K562 (cell line): Measurements from ENCODE around the gene PDCD11. TPM values are rescaled to one million over a fixed set of nuclear protein-coding genes. Genes with fewer than 3 reads are reported as not detected.

Experiments used
- CEBPB ChIP-seq: fragments of 450-650 bp; IDR thresholded peaks from 2 replicates; pipeline ENCODE4 v1.6.1; 2016; ENCODE audit warnings: missing genetic modification characterization, missing compliant biosample characterization
- FOS ChIP-seq: IDR thresholded peaks from 3 replicates; pipeline ENCODE4 v1.6.1; 2011; ENCODE audit not compliant: insufficient read length; ENCODE audit errors: extremely low read depth
- KLF10 ChIP-seq: fragments of 250-450 bp; sonication (Bioruptor Pico); IDR thresholded peaks from 2 replicates; pipeline ENCODE4 v1.6.1; 2021; ENCODE audit warnings: matching md5 sums
- NCOA1 ChIP-seq: fragments of 450-650 bp; IDR thresholded peaks from 2 replicates; pipeline ENCODE4 v1.6.1; 2016; ENCODE audit warnings: low read depth
- POLR2H ChIP-seq: IDR thresholded peaks from 2 replicates; pipeline ENCODE4 v1.6.1; 2016; ENCODE audit warnings: missing genetic modification characterization, low read depth, mild to moderate bottlenecking, control low read depth, missing compliant biosample characterization, moderate library complexity
- SMARCA4 ChIP-seq: fragments of 450-650 bp; IDR thresholded peaks from 2 replicates; pipeline ENCODE4 v1.6.1; 2016
- VEZF1 ChIP-seq: fragments of 200-800 bp; sonication (Bioruptor generic); IDR thresholded peaks from 2 replicates; pipeline ENCODE4 v1.6.1; 2017; ENCODE audit warnings: missing genetic modification characterization, missing compliant biosample characterization
- ZNF24 ChIP-seq: fragments of 450-650 bp; IDR thresholded peaks from 2 replicates; pipeline ENCODE4 v1.6.1; 2016
- ZNF398 ChIP-seq: fragments of 250-450 bp; sonication (Bioruptor Pico); IDR thresholded peaks from 2 replicates; pipeline ENCODE4 v1.8.0; 2021; ENCODE audit warnings: moderate library complexity, mild to moderate bottlenecking, inconsistent platforms
- ZNF644 ChIP-seq: fragments of 200-800 bp; sonication (Bioruptor generic); IDR thresholded peaks from 2 replicates; pipeline ENCODE4 v1.6.1; 2016; ENCODE audit warnings: low read depth, missing genetic modification characterization, missing compliant biosample characterization
- ZNF75A ChIP-seq: fragments of 450-650 bp; formaldehyde crosslinking; IDR thresholded peaks from 2 replicates; pipeline ENCODE4 v1.4.0; 2020; ENCODE audit warnings: mild to moderate bottlenecking
- ZNF79 ChIP-seq: fragments of 250-450 bp; sonication (Bioruptor Pico); IDR thresholded peaks from 2 replicates; pipeline ENCODE4 v1.4.0; 2020; ENCODE audit warnings: low read depth, mild to moderate bottlenecking, moderate library complexity
- polyA plus RNA-seq, 8 experiments: library from polyadenylated mRNA; depleted of rRNA in 4 of 8; stranded (reverse) in 5 of 8; unstranded in 3 of 8; fragments of >200 nt; fragmentation: Nextera tagmentation in 2 of 8; fragmentation: Illumina TruSeq in 1 of 8; extraction: Ambion mirVana in 2 of 8; extraction: Trizol in 1 of 8; gene quantifications; 2 replicates each; pipeline versions ENCODE4 v1.2.1 to v1.2.3, GENCODE V29; 2011 to 2014; ENCODE audit warnings: inconsistent platforms in 1 of 8, missing spikeins in 1 of 8
- total RNA-seq, 7 experiments: library from RNA; depleted of rRNA in 6 of 7; stranded (reverse); fragments of >200 nt in 6 of 7; fragmentation: Illumina TruSeq in 2 of 7; extraction: Trizol in 2 of 7; gene quantifications; 2 replicates each; pipeline versions ENCODE4 v1.2.1 to v1.2.3, GENCODE V29; 2011 to 2021; ENCODE audit warnings: low replicate concordance in 1 of 7
- TF ChIP-seq, protein P1 (sequence below): conservative IDR thresholded peaks from 2 replicates; pipeline ENCODE4 v1.6.1; 2011; ENCODE audit warnings: low read depth, mild to moderate bottlenecking, low read length; ENCODE audit not compliant: control insufficient read depth
- TF ChIP-seq, protein P2 (sequence below): sonication (generic); formaldehyde crosslinking; IDR thresholded peaks from 2 replicates; pipeline ENCODE4 v1.8.0; 2022; ENCODE audit warnings: mild to moderate bottlenecking, missing genetic modification reagents, borderline replicate concordance
- TF ChIP-seq, protein P3 (sequence below): fragments of 250-450 bp; sonication (Bioruptor Pico); IDR thresholded peaks from 2 replicates; pipeline ENCODE4 v1.5.0; 2021
- TF ChIP-seq, protein P4 (sequence below), 2 experiments: fragments of 450-650 bp in 1 of 2; sonication (generic) in 1 of 2; formaldehyde crosslinking in 1 of 2; IDR thresholded peaks in 1 of 2; conservative IDR thresholded peaks in 1 of 2; 2 replicates each; pipeline versions ENCODE4 v1.6.1 to v1.8.1; 2016 to 2023; ENCODE audit warnings: mild to moderate bottlenecking in 2 of 2, moderate library complexity in 2 of 2, inconsistent platforms in 1 of 2, missing genetic modification reagents in 1 of 2

Gene PDCD11
- total and polyA plus RNA-seq, 9 of the 15 experiments (the other 6 are each of a cell fraction or from before 2014, with no cell fraction given), result 14.8 to 73.8 (median 50.0) TPM

DNA sequence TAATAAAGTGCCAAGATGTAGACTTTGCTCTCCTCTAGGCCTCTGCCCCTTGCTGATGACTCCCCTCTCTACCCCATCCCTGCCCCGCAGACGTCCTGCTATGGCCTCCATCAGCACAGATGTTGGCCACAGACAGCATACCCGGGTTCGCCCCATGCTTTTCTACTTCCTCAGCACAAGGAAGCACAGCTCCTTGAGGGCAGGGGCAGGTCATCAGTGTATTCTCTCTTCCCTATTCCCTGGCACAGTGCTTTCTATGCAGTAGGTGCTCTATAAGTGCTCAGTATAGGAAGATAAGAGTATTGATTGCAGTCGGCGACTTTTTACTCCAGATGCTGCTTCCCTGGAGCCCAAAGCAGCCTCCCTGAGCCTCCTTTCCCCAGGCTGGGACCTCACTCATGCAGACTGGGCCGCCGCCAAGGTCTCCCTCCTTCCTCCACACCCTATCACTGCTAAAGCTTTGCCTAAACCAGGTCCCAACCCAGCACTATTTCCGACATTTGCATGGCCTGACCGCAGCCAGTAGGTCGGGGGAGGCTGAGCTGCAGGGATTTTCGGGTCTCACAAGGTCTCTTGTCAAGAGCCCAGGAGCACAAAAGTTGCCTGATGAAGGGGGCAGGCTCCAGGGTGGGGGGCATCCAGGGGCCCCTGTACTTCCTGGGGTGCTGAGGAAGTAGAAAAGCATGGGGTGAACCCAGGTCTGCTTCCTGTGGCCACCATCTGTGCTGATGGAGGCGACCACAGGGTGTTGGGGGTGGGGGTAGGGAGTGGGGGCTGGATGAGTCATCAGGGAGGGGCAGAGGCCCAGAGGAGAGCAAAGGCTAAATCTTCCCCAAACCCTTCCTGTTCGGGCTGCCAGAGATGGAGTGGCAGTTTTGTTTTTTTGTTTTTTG is 74.6 kb downstream of the PDCD11 start (continued):
- TF ChIP-seq CEBPB, result no peak
- TF ChIP-seq POLR2H (tag), result no peak
- TF ChIP-seq VEZF1 (CRISPR knock-in tag), result peak; percentile 89
- no peak for TF ChIP-seq ZNF75A
- TF ChIP-seq, protein P1, sequence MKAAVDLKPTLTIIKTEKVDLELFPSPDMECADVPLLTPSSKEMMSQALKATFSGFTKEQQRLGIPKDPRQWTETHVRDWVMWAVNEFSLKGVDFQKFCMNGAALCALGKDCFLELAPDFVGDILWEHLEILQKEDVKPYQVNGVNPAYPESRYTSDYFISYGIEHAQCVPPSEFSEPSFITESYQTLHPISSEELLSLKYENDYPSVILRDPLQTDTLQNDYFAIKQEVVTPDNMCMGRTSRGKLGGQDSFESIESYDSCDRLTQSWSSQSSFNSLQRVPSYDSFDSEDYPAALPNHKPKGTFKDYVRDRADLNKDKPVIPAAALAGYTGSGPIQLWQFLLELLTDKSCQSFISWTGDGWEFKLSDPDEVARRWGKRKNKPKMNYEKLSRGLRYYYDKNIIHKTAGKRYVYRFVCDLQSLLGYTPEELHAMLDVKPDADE, result no peak
- TF ChIP-seq, protein P2, sequence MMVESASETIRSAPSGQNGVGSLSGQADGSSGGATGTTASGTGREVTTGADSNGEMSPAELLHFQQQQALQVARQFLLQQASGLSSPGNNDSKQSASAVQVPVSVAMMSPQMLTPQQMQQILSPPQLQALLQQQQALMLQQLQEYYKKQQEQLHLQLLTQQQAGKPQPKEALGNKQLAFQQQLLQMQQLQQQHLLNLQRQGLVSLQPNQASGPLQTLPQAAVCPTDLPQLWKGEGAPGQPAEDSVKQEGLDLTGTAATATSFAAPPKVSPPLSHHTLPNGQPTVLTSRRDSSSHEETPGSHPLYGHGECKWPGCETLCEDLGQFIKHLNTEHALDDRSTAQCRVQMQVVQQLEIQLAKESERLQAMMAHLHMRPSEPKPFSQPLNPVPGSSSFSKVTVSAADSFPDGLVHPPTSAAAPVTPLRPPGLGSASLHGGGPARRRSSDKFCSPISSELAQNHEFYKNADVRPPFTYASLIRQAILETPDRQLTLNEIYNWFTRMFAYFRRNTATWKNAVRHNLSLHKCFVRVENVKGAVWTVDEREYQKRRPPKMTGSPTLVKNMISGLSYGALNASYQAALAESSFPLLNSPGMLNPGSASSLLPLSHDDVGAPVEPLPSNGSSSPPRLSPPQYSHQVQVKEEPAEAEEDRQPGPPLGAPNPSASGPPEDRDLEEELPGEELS, result no peak
- TF ChIP-seq, protein P3, sequence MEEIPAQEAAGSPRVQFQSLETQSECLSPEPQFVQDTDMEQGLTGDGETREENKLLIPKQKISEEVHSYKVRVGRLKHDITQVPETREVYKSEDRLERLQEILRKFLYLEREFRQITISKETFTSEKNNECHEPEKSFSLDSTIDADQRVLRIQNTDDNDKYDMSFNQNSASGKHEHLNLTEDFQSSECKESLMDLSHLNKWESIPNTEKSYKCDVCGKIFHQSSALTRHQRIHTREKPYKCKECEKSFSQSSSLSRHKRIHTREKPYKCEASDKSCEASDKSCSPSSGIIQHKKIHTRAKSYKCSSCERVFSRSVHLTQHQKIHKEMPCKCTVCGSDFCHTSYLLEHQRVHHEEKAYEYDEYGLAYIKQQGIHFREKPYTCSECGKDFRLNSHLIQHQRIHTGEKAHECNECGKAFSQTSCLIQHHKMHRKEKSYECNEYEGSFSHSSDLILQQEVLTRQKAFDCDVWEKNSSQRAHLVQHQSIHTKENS (CRISPR knock-in tag), result no peak
- TF ChIP-seq, protein P4, sequence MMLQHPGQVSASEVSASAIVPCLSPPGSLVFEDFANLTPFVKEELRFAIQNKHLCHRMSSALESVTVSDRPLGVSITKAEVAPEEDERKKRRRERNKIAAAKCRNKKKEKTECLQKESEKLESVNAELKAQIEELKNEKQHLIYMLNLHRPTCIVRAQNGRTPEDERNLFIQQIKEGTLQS (IDR thresholded peaks at IDR 0.05), result peak; percentile 92
- TF ChIP-seq, protein P4 (CRISPR knock-in tag; conservative IDR thresholded peaks at IDR 0.05), result no peak
- TF ChIP-seq ZNF644 (tag), result 0 out of 2 replicates have a peak, but pooled peaks have one; percentile 10
- no peak for TF ChIP-seq KLF10 (CRISPR knock-in tag)
- no peak for TF ChIP-seq ZNF398 (CRISPR knock-in tag)
- no peak; the same call in 1 of the 2 replicates for TF ChIP-seq SMARCA4
- TF ChIP-seq NCOA1, result no peak
- peak; percentile 18 for TF ChIP-seq FOS
- no peak for TF ChIP-seq ZNF79 (CRISPR knock-in tag)
- TF ChIP-seq ZNF24, result no peak
